ENCODE results near the gene NCAPD2. TPM values are rescaled to one million over a fixed set of nuclear protein-coding genes. Genes with fewer than 3 reads are reported as not detected.
A peak's percentile ranks its signal among the peaks of the same experiment; 100 is the strongest.

NCAPD2 gene
- total RNA-seq, 1 experiment from 2014 or later: 114 TPM

GRCh38 chr12:6523708-6524107, 29.8 kb downstream of the NCAPD2 start:
- no peak overlapping the region for H2AK5ac ChIP-seq (ENCODE audit: insufficient read length, low read length)
- no peak overlapping the region for H3K9ac ChIP-seq (ENCODE audit: extremely low read depth, insufficient read length, low read length)
- no peak overlapping the region for H4K5ac ChIP-seq (ENCODE audit: insufficient read length, low read depth, low read length)
- H2BK12ac ChIP-seq (ENCODE audit: insufficient read length, low read depth, low read length): no peak overlapping the region
- Mint-ChIP-seq H3K4me3 (no peak overlapping the region), H3K36me3 (ENCODE audit: insufficient read depth in 1 of 3, low read depth in 3 of 3) (peaks cover 54 to 94% (median 92%) of the 10 kb centered on the region in 3 experiments; a peak in 6 of 7 replicates), H3K27ac (peak overlapping the region in 1 of 3 experiments; percentile 52; a peak in 2 of 7 replicates), H3K9me3 (no peaks in the 10 kb centered on the region), H3K4me1 (peaks cover 0 to 3% of the 10 kb centered on the region in 2 experiments; a peak in 1 of 4 replicates), H3K27me3 (ENCODE audit: low read depth) (no peaks in the 10 kb centered on the region)
- no peak overlapping the region for H2BK15ac ChIP-seq (ENCODE audit: low read depth, low read length)
- no peaks in the 10 kb centered on the region for H3K79me1 ChIP-seq (ENCODE audit: insufficient read depth, low read depth, low read length, poor library complexity, severe bottlenecking)
- no peaks in the 10 kb centered on the region for H3K79me2 ChIP-seq (ENCODE audit: insufficient read depth, low read length)
- H3K4ac ChIP-seq (ENCODE audit: low read depth, low read length): no peak overlapping the region
- no peak overlapping the region for H3K18ac ChIP-seq (ENCODE audit: insufficient read length, low read depth, low read length)
- H3K14ac ChIP-seq (ENCODE audit: insufficient read depth, low read length): no peak overlapping the region
- H4K8ac ChIP-seq (replicated peaks; ENCODE audit: insufficient read length, low read depth, low read length): no peak overlapping the region
- no peaks in the 10 kb centered on the region for H3K9me3 ChIP-seq (ENCODE audit: control insufficient read depth, low read depth, low read length)
- no peak overlapping the region for H3K23ac ChIP-seq (ENCODE audit: insufficient read length, low read depth, low read length)
- no peak overlapping the region for H2AFZ ChIP-seq (ENCODE audit: low read length)
- H3K23me2 ChIP-seq (ENCODE audit: insufficient read length, low read depth, low read length, poor library complexity, severe bottlenecking): no peaks in the 10 kb centered on the region
- no peak overlapping the region for H4K91ac ChIP-seq (ENCODE audit: insufficient read length, low read depth, low read length)
- no peaks in the 10 kb centered on the region for H4K20me1 ChIP-seq (ENCODE audit: control insufficient read depth, insufficient read depth, insufficient read length)
- no peak overlapping the region for H3K4me2 ChIP-seq (ENCODE audit: insufficient read depth, insufficient read length, low read length)
- no peak overlapping the region for H2BK5ac ChIP-seq (ENCODE audit: insufficient read length, low read length)
- no peak for TF ChIP-seq CTCF (conservative IDR thresholded peaks at IDR 0.05)
- no peak overlapping the region for H3K27ac ChIP-seq (ENCODE audit: insufficient read length, low read depth, low read length)
- no peaks in the 10 kb centered on the region for H3K4me1 ChIP-seq (ENCODE audit: insufficient read depth, low read length)
- DNase-seq: no peak
- no peak overlapping the region for H3T11ph ChIP-seq (ENCODE audit: low read length)
- no peak overlapping the region for H3K56ac ChIP-seq (ENCODE audit: insufficient read length, low read depth, low read length)
- no CpG with 5 or more reads among the region's 3 CpGs for WGBS (ENCODE audit: extremely low coverage, insufficient read length, low lambda C conversion rate)
- H2BK20ac ChIP-seq (ENCODE audit: low read depth, low read length, poor library complexity, severe bottlenecking): no peak overlapping the region
- no peaks in the 10 kb centered on the region for H3K27me3 ChIP-seq (ENCODE audit: insufficient read depth, low read length)
- H2BK120ac ChIP-seq (ENCODE audit: low read depth, low read length, poor library complexity, severe bottlenecking): no peak overlapping the region

All from H9 (cell line).